Body of pancreas (tissue), 4 donors: ENCODE results near the gene RNF166. TPM values are rescaled to one million over a fixed set of nuclear protein-coding genes. Genes with fewer than 3 reads are reported as not detected.

Experiments used
- ATAC-seq: fragments of 150-250 bp; one replicate; pipeline ENCODE4 v1.9.1; 2016
- DNase-seq, 4 donors: peaks; one replicate each; pipeline ENCODE4 v3.0.0-alpha.2; 2019
- H3K27ac ChIP-seq, 4 donors: fragments of 200-600 bp; sonication (generic); 1 replicate in 3 of 4; 2 replicates in 1 of 4; pipeline versions ENCODE4 v1.5.1 to v1.6.1; 2016 to 2019; ENCODE audit warnings: mild to moderate bottlenecking in 1 of 4, mixed read lengths in 1 of 4, moderate library complexity in 1 of 4
- H3K27me3 ChIP-seq, 2 donors: fragments of 200-600 bp; sonication (generic); one replicate each; pipeline ENCODE4 v1.6.0; 2016; ENCODE audit warnings: mild to moderate bottlenecking in 1 of 2
- H3K36me3 ChIP-seq, 2 donors: fragments of 200-600 bp; sonication (generic); replicated peaks in 1 of 2; 2 replicates each; pipeline ENCODE4 v1.5.1; 2016; ENCODE audit warnings: low read depth in 2 of 2; ENCODE audit not compliant: insufficient read depth in 1 of 2
- H3K4me1 ChIP-seq: fragments of 200-600 bp; sonication (generic); one replicate; pipeline ENCODE4 v1.6.0; 2016
- H3K4me3 ChIP-seq, 2 donors: fragments of 200-600 bp; sonication (generic); 1 replicate in 1 of 2; 2 replicates in 1 of 2; pipeline ENCODE4 v1.5.1; 2016 to 2019
- H3K9me3 ChIP-seq, 3 donors: fragments of 200-600 bp; sonication (generic); 1 replicate in 2 of 3; 2 replicates in 1 of 3; pipeline ENCODE4 v1.5.1; 2016
- POLR2A ChIP-seq, 3 donors: fragments of 450-650 bp; IDR thresholded peaks; one replicate each; pipeline ENCODE4 v1.6.1; 2016; ENCODE audit warnings: antibody characterized with exemption in 3 of 3, mild to moderate bottlenecking in 2 of 3
- WGBS, 2 donors: methylation state at CpG; one replicate each; pipeline ENCODE4 v1.1.5; 2017; 5-methylcytosine and 5-hydroxymethylcytosine counted together
- intact Hi-C: fragments of 100-400 bp; cut with DNase I; formaldehyde crosslinking; loops from one replicate; pipeline ENCODE4 v1.15.1; 2023
- total RNA-seq, 2 donors: library from RNA; depleted of rRNA; stranded (reverse); fragments of >200 nt; gene quantifications; one replicate each; pipeline ENCODE4 v1.1.0, GENCODE V29; 2016
- TF ChIP-seq, protein P1 (sequence below), 7 experiments: fragments of 450-650 bp in 4 of 7; fragments of 200-600 bp in 3 of 7; sonication (generic) in 3 of 7; IDR thresholded peaks; one replicate each; pipeline ENCODE4 v1.5.1; 2016 to 2019; ENCODE audit warnings: antibody characterized with exemption in 7 of 7

Gene RNF166
- total RNA-seq, 2 donors from 2014 or later, result 16.6 to 27.7 TPM

DNA sequence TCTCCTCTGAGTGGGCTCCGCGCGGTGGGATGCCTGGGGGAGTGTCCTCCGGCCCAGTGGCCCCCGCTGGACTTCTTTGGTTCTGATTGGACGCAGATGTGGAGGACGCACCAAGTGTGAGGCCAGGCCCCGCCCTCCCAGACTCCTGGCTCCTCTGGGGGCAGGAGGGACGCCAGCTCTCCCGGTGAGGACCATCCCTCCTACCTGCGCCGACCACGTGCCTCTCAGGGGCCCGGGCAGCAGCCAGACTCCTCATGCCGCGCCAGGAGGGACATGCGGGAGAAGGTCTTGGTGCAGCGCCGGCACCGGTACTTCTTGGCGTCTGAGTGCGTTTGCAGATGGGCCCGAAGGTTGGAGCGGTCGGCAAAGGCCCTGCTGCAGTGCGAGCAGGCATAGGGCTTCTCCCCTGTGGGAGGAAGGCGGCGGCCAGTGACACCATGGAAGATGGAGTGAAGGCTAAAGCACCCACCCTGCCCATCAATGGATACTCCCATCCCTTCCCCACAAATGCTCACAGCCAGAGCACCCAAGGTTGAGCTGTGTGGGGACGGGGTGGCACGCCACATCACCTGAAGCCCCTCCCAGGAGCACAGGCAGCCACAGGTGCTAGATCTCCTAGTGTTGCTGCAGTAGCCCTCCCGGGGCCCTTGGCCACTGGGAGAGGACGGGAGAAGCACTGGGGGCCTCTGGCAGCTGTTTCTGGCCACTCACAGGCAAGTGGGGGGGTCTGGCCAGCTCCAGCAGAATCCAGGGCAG, 27.8 kb downstream of the RNF166 start:
- no peaks in the 10 kb centered on the region for H3K36me3 ChIP-seq

DNA sequence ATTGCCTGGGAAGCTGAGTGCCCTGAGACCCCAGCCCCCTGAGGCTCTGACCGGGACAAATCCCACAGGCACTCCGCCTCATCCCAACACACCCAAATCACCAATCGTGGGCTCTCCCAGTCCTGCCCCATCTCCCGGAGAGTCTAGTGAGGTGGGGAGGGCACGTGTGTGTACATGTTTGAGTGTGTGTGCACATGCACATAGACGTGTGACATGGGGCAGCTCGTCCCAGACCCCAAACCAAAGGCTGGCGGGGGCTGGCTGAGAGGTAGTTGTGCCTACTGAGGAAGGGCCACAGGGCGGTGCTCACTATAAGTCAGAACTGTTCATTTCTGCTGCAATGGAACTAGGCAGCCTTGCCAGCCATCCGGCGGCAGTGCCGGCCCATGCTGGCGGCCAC, 28.5 kb downstream of the RNF166 start:
- Histone ChIP-seq H3K9me3 (no peaks in the 10 kb centered on the region), H3K27me3 (no peaks in the 10 kb centered on the region), H3K4me3 (no peak overlapping the region), H3K36me3 (no peaks in the 10 kb centered on the region), H3K4me1 (no peaks in the 10 kb centered on the region), H3K27ac (no peak overlapping the region)
- TF ChIP-seq POLR2A (IDR thresholded peaks at IDR 0.05), result no peak
- TF ChIP-seq, protein P1, sequence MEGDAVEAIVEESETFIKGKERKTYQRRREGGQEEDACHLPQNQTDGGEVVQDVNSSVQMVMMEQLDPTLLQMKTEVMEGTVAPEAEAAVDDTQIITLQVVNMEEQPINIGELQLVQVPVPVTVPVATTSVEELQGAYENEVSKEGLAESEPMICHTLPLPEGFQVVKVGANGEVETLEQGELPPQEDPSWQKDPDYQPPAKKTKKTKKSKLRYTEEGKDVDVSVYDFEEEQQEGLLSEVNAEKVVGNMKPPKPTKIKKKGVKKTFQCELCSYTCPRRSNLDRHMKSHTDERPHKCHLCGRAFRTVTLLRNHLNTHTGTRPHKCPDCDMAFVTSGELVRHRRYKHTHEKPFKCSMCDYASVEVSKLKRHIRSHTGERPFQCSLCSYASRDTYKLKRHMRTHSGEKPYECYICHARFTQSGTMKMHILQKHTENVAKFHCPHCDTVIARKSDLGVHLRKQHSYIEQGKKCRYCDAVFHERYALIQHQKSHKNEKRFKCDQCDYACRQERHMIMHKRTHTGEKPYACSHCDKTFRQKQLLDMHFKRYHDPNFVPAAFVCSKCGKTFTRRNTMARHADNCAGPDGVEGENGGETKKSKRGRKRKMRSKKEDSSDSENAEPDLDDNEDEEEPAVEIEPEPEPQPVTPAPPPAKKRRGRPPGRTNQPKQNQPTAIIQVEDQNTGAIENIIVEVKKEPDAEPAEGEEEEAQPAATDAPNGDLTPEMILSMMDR (IDR thresholded peaks at IDR 0.05), result no peak
- WGBS, 2 donors, result 81 to 84% methylated on average over 5 to 13 of the region's 13 CpGs
- intact Hi-C loops, result no loop called here
- ATAC-seq, result no peak
- no peak for DNase-seq

More for the DNA sequence above, 27.8 kb downstream of the RNF166 start:
- WGBS, 2 donors, result 62 to 88% methylated on average over 4 to 31 of the region's 32 CpGs
- Histone ChIP-seq H3K9me3 (no peaks in the 10 kb centered on the region), H3K27me3 (no peaks in the 10 kb centered on the region), H3K27ac (no peak overlapping the region), H3K4me1 (no peaks in the 10 kb centered on the region), H3K4me3 (no peak overlapping the region)
- DNase-seq (no peak), ATAC-seq (no peak)
- intact Hi-C loops, result no loop called here
- TF ChIP-seq, protein P1 (IDR thresholded peaks at IDR 0.05), result no peak

DNA sequence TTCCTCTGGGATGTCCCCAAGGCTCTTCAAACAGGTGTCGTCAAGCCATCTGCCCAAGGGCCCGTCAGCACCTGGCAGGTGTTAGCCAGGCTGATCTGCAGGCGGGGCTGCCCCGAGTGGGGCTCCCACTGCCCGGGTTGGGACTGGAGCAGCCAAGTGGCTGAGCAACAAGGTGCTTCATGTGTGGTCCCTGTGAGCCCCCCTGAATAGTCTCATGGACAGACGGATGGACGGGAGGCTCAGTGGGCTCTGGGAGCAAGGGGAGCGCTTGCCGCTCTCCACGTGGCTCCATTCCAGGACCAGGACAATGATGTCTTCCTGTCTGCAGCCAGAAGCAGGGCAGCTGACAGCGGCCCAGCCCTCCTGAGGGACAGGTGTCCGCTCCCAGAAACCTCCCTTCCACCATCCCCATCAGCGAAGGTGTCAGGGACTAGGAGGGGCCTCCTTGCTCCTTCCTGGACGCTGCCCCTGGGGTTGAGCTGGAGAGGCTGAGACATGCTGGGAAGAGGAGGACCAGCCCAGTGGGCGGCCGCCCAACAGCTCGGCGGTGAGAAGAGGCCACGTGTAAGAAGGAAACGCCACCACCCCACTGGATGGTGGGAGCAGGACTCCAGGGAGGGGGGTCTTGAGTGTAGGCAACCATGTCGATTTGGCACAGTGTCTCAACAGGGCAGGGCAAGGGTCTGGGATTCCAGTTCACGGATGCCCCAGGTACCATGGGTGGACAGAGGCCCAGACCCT, 29.5 kb downstream of the RNF166 start:
- Histone ChIP-seq H3K27me3 (no peaks in the 10 kb centered on the region), H3K36me3 (no peaks in the 10 kb centered on the region), H3K4me3 (no peak overlapping the region), H3K9me3 (no peaks in the 10 kb centered on the region), H3K27ac (no peak overlapping the region), H3K4me1 (no peaks in the 10 kb centered on the region)
- 89 to 90% methylated on average over 16 to 20 of the region's 22 CpGs for WGBS, 2 donors
- ATAC-seq, result no peak
- no peak for TF ChIP-seq POLR2A (IDR thresholded peaks at IDR 0.05)
- TF ChIP-seq, protein P1 (IDR thresholded peaks at IDR 0.05), result no peak
- DNase-seq, result no peak
- intact Hi-C loops, result no loop called here

DNA sequence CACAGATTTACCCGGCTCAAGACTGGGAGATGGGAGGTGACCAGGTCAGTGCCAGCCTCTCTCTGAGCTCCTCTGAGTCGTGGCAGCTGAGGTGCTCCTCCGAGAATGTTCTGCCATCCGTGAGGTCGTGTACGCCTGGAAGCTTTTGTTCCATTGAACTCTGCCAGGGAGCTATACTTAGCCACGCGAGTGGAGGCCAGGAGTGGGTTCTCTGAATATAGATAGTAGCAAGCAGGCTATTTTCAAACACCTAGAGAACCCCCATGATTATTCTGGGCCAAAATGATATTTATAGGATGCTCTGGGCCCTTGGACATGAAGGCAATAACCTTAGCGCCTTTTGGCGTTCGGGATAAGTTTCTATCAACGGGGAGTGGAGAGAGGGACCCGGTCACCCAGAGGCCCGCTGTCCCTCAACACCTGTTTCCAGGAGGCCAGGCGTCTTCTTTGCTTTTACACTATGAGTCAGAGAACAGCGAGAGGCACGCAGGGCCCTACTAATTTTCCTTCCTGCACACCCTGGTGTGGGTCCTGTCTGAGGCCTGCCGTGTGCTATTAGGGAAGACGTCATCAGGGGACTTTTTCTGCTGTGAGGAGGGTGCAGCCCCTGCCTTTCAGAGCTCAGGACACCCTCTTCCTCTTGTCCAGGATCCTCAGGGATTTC, 32.4 kb downstream of the RNF166 start:
- no peak overlapping the region for H3K4me3 ChIP-seq
- no peak for TF ChIP-seq POLR2A (IDR thresholded peaks at IDR 0.05)
- TF ChIP-seq, protein P1 (IDR thresholded peaks at IDR 0.05), result no peak
- intact Hi-C loops, result no loop called here
- no peaks in the 10 kb centered on the region for H3K9me3 ChIP-seq
- 82 to 89% methylated on average over 18 to 19 of the region's 19 CpGs for WGBS, 2 donors
- H3K27me3 ChIP-seq, result no peaks in the 10 kb centered on the region
- H3K27ac ChIP-seq, result no peak overlapping the region
- no peaks in the 10 kb centered on the region for H3K36me3 ChIP-seq
- no peaks in the 10 kb centered on the region for H3K4me1 ChIP-seq
- no peak for ATAC-seq
- DNase-seq, result no peak
